Measurements from ENCODE around the gene GPSM1. TPM values are rescaled to one million over a fixed set of nuclear protein-coding genes. Genes with fewer than 3 reads are reported as not detected.

GPSM1 gene
- total and polyA plus RNA-seq, 11 donors, result 24.1 to 80.2 (median 31.7) TPM

DNA sequence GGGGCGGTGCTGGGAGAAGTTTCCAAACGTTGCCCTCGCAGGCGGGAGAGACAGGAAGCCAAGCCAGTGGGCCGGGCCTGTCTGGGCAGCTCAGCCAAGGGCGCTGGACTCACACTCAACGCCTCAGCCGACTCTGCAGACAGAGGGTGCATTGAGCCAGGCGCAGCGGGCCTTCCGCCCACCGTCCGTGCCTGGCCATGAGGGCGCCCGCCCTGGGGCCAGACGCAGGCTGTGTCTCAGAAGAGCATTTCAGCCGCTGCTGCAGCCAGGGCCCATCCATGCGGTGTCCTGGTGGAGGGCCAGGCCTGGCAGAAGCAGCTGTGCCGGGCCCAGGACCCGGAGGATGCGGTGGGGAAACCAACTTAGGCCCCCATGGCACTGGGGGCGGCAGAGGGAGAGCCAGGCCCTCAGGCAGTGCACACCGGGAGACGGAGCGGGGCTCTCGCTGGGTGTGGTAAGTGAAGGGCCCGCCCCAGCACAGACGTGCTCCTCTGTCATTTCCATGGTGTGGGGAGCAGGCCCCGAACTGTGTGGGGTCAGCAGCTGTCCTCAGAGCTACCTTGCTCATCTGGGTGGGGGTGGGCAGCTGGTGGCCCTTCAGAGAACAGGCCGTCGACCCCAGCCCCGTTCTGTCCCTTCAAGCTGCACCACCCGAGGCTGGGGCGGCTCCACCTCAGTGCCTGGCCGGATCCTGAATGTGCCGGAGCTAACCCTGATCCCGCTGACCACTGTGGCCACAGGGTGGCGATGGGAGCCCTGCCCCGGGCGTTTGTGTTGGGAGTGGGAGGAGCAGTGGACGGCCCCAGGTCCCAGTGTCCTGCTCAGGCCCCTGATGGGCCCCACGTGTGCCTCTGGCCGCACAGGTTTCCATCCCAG, 18.2 kb downstream of the GPSM1 start:
- 43 to 49% (median 47%) methylated on average over 7 to 43 of the region's 43 CpGs for WGBS, 4 donors
- no peaks in the 10 kb centered on the region for H3K9me3 ChIP-seq
- peak in 11 of 12 donors; percentile 19 to 69 (median 53) for TF ChIP-seq CTCF (IDR thresholded peaks at IDR 0.05)
- no peak for TF ChIP-seq POLR2A (IDR thresholded peaks at IDR 0.05)
- H3K36me3 ChIP-seq, result peaks cover 0 to 11% (median 0%) of the 10 kb centered on the region in 9 donors
- H3K27ac ChIP-seq, result peak overlapping the region; percentile 18 to 94 (median 64)
- H3K4me3 ChIP-seq, result peak overlapping the region in 9 of 12 donors; percentile 10 to 52 (median 24)
- peaks cover 0 to 60% (median 42%) of the 10 kb centered on the region in 12 donors for H3K4me1 ChIP-seq
- DNase-seq (peak in 4 of 5 donors; percentile 68 to 85 (median 79)), ATAC-seq (peak; percentile 39 to 57 (median 44))
- intact Hi-C loops (cut with DNase I), result loop anchor here in 1 of 10 donors (2.0 kb wide), 1 partner anchor 17 kb away; the partner anchor contains the start of gene DNLZ
- no peaks in the 10 kb centered on the region for H3K27me3 ChIP-seq

- Histone ChIP-seq H3K36me3 (peaks cover 0 to 11% (median 0%) of the 10 kb centered on the region in 9 donors), H3K9me3 (no peaks in the 10 kb centered on the region), H3K4me1 (peaks cover 0 to 54% (median 42%) of the 10 kb centered on the region in 12 donors), H3K4me3 (peak overlapping the region in 9 of 12 donors; percentile 10 to 52 (median 24)), H3K27me3 (no peaks in the 10 kb centered on the region), H3K27ac (peak overlapping the region in 11 of 12 donors; percentile 21 to 94 (median 68))
- DNase-seq (no peak), ATAC-seq (no peak)
- intact Hi-C loops (cut with DNase I), result no loop called here
- WGBS, 4 donors, result 33 to 76% (median 64%) methylated on average over 4 to 10 of the region's 10 CpGs
- TF ChIP-seq CTCF (IDR thresholded peaks at IDR 0.05), result peak in 2 of 12 donors; percentile 1 to 3
- no peak for TF ChIP-seq POLR2A (IDR thresholded peaks at IDR 0.05)
Observed at GRCh38 chr9:136346157-136346481, 18.8 kb downstream of the GPSM1 start.

DNA sequence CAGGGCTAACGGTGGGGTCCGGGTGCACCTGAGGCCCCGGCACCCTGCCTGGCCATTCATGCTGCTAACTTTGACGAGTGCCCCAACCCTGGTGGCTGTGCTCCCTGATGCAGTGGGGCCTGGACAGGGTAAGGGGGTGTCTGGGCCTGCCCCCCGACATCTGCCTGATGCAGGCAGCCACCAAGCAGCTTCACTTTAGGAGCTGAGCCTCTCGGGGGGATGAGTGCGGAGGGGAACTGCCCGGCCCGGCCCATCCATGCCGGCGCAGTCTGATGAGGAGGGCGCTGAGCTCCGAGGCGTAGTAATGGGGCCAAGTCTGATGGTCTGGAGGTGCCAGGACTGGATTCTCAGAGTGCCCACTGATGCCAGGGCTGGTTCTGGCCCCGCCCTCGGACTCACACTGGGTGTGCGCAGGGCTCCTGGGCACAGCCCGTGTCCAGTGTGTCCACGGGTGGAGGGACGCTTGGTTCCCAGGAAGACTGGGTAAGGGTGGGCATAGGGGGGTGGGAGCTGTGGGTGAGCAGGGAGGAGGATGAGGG, 19.7 kb downstream of the GPSM1 start:
- TF ChIP-seq CTCF (IDR thresholded peaks at IDR 0.05) (no peak), POLR2A (IDR thresholded peaks at IDR 0.05) (no peak)
- no peak for ATAC-seq
- Histone ChIP-seq H3K9me3 (no peaks in the 10 kb centered on the region), H3K4me3 (no peak overlapping the region), H3K36me3 (peaks cover 0 to 11% (median 0%) of the 10 kb centered on the region in 9 donors), H3K27ac (no peak overlapping the region), H3K4me1 (peaks cover 0 to 45% (median 36%) of the 10 kb centered on the region in 12 donors), H3K27me3 (no peaks in the 10 kb centered on the region)
- 85 to 94% (median 89%) methylated on average over 11 to 20 of the region's 20 CpGs for WGBS, 4 donors
- intact Hi-C loops (cut with DNase I), result no loop called here
- DNase-seq, result no peak
